Thoracic aorta (tissue), 2 donors: ENCODE results near the gene LRRC56. TPM values are rescaled to one million over a fixed set of nuclear protein-coding genes. Genes with fewer than 3 reads are reported as not detected.

Experiments
- ATAC-seq: fragments of 150-250 bp; one replicate; pipeline ENCODE4 v1.8.0; 2017; ENCODE audit warnings: low read depth; ENCODE audit not compliant: insufficient number of reproducible peaks, low FRiP score
- DNase-seq: peaks from one replicate; pipeline ENCODE4 v3.0.0-alpha.2; 2020; ENCODE audit warnings: low spot score
- H3K27ac ChIP-seq, 2 donors: fragments of 200-600 bp; sonication (generic); 1 replicate in 1 of 2; 2 replicates in 1 of 2; pipeline ENCODE4 v1.5.1; 2016; ENCODE audit warnings: mild to moderate bottlenecking in 2 of 2, moderate library complexity in 2 of 2
- H3K27me3 ChIP-seq: fragments of 200-600 bp; sonication (generic); replicated peaks from 2 replicates; pipeline ENCODE4 v1.6.0; 2016; ENCODE audit warnings: mild to moderate bottlenecking; ENCODE audit not compliant: insufficient read depth
- H3K36me3 ChIP-seq: fragments of 200-600 bp; sonication (generic); one replicate; pipeline ENCODE4 v1.5.1; 2016
- H3K4me1 ChIP-seq, 2 donors: fragments of 200-600 bp; sonication (generic); 1 replicate in 1 of 2; 2 replicates in 1 of 2; pipeline versions ENCODE4 v1.5.1 to v1.6.0; 2016; ENCODE audit warnings: low read depth in 2 of 2, mild to moderate bottlenecking in 1 of 2; ENCODE audit not compliant: control insufficient read depth in 1 of 2
- H3K4me3 ChIP-seq: fragments of 200-600 bp; sonication (generic); 2 replicates; pipeline ENCODE4 v1.5.1; 2016; ENCODE audit warnings: mild to moderate bottlenecking
- H3K9me3 ChIP-seq: fragments of 200-600 bp; sonication (generic); 2 replicates; pipeline ENCODE4 v1.5.1; 2016
- total RNA-seq, 2 donors: library from RNA; depleted of rRNA; stranded (reverse); fragments of >200 nt; gene quantifications; one replicate each; pipeline versions ENCODE4 v1.1.0 to v1.2.3, GENCODE V29; 2016
- TF ChIP-seq, protein P1 (sequence below): fragments of 200-600 bp; sonication (generic); IDR thresholded peaks from one replicate; pipeline ENCODE4 v1.5.1; 2019; ENCODE audit warnings: antibody characterized with exemption

Gene LRRC56
- total RNA-seq, 2 donors from 2014 or later: 0.41 TPM; not detected in 1

DNA sequence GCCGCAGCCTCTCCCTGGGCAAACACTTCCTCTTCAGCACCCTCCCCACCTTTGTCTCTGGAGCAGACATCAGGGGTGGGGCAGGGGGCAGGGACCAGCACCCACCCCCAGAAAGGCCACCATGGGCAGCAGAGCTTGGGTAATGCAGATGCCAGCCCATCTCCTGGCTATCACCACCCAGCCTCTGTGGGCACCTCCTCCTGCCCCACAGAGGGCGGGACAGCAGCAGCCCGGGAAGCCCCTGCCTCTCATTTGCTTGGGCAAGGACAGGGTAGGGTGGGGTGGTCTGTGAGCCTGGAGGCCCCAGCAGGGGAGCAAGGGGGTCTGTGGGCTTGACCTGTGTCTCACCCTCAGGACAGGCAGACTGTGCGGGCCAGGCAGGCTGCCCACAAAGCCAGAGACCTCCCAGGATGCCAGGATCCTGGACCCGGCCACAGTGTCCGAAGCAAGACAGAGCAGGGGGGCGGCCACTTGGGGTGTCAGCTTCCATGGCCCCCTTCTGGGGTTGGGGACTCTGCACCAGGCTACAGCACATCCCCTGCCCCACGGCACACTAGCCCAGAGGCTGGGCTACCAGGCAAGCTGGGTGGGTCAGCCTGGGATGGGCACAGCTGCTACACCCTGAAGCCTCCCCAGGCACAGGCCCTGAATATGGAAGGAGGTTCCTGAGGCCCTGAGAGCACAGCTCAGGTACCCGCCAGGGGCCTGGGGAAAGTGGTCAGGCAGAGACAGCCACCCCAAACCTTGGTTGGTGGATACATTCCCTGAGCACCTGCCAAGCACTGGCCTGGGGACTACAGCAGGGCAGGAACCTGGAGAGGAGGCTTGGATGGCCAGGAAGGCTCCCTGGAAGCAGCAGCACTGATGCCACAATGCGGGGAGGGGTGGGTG, 34.8 kb upstream of the LRRC56 start:
- DNase-seq: no peak
- no peaks in the 10 kb centered on the region for H3K9me3 ChIP-seq
- H3K4me3 ChIP-seq: no peak overlapping the region
- peaks cover 36% of the 10 kb centered on the region for H3K36me3 ChIP-seq
- TF ChIP-seq, protein P1, sequence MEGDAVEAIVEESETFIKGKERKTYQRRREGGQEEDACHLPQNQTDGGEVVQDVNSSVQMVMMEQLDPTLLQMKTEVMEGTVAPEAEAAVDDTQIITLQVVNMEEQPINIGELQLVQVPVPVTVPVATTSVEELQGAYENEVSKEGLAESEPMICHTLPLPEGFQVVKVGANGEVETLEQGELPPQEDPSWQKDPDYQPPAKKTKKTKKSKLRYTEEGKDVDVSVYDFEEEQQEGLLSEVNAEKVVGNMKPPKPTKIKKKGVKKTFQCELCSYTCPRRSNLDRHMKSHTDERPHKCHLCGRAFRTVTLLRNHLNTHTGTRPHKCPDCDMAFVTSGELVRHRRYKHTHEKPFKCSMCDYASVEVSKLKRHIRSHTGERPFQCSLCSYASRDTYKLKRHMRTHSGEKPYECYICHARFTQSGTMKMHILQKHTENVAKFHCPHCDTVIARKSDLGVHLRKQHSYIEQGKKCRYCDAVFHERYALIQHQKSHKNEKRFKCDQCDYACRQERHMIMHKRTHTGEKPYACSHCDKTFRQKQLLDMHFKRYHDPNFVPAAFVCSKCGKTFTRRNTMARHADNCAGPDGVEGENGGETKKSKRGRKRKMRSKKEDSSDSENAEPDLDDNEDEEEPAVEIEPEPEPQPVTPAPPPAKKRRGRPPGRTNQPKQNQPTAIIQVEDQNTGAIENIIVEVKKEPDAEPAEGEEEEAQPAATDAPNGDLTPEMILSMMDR: no peak
- H3K27me3 ChIP-seq: no peaks in the 10 kb centered on the region
- H3K4me1 ChIP-seq: peaks cover 20 to 33% of the 10 kb centered on the region in 2 donors
- H3K27ac ChIP-seq: peak overlapping the region in 1 of 2 donors; percentile 27
- ATAC-seq: no peak

DNA sequence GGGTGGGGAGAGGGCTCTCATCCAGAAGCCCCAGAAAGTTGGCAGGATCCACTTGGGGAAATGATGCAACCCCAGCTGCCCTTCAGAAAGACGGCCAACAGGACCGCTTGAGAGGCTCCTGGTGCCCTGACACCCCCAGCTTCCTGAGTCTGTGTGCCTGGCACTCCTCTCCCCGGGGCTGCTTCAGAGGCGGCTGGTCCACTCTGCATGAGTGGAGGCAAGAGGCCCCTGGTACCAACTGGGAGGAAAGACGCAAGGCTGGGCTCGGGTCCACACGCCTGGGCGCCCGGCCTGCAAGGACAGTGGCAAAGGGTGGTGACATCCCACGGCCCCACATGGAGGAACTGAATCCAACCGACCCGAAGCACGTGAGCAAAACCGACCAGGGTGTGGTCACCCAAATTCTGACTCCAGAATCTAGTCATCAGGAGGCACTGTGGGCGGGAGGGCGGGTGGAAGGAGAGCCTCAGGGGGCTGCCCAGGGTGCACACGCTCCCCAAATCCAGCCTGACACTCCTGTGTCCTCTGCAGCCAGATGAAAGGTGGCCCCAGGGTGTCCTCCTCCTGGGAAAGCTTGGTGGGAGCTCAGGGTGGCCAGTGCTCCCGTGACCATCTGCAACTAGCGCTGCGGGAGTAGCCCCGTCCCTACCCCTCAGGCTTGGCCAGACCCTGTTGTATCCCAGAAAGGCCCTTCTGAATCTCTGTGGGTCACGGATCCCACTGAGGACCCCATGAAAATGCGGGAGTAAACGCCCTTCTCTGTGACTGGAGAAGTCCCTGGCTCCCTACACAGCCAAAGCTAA, 33.9 kb upstream of the LRRC56 start:
- no peak for ATAC-seq
- Histone ChIP-seq H3K4me3 (peak overlapping the region; percentile 88), H3K4me1 (peaks cover 26 to 42% of the 10 kb centered on the region in 2 donors), H3K36me3 (peaks cover 27% of the 10 kb centered on the region), H3K27ac (peak overlapping the region; percentile 72 to 95), H3K9me3 (no peaks in the 10 kb centered on the region), H3K27me3 (no peaks in the 10 kb centered on the region)
- TF ChIP-seq, protein P1: no peak
- DNase-seq: no peak

GRCh38 chr11:504053-504993, 33.0 kb upstream of the LRRC56 start:
- Histone ChIP-seq H3K4me1 (peaks cover 26 to 42% of the 10 kb centered on the region in 2 donors), H3K9me3 (no peaks in the 10 kb centered on the region), H3K27me3 (no peaks in the 10 kb centered on the region), H3K27ac (peak overlapping the region; percentile 72 to 95), H3K36me3 (peaks cover 18% of the 10 kb centered on the region), H3K4me3 (peak overlapping the region; percentile 88)
- ATAC-seq: no peak
- TF ChIP-seq, protein P1: no peak
- no peak for DNase-seq

DNA sequence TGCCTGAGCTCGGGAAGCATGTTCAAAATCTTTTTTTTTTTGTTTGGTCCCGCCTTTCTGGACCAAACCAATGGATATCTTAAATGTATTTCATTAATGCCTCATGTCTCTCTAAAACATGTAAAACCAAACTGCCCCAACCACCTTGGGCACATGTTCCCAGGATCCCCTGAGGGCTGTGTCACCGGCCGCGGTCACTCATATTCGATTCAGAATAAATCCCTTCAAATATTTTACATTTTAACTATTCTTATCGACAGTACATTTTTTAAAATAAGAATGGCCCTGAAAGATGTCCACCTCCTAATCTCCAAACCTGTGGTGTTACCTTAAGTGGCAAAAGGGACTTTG, 32.4 kb upstream of the LRRC56 start:
- H3K4me3 ChIP-seq: peak overlapping the region; percentile 88
- peak overlapping the region; percentile 72 to 95 for H3K27ac ChIP-seq
- peaks cover 11% of the 10 kb centered on the region for H3K36me3 ChIP-seq
- ATAC-seq (no peak), DNase-seq (no peak)
- H3K27me3 ChIP-seq: no peaks in the 10 kb centered on the region
- peaks cover 26 to 42% of the 10 kb centered on the region in 2 donors for H3K4me1 ChIP-seq
- TF ChIP-seq, protein P1: no peak
- no peaks in the 10 kb centered on the region for H3K9me3 ChIP-seq
